SKM-1 treated with dmso at 0.1 percent for 144 hours (cell line): Measurements from ENCODE around the gene INPP4B.

ENCODE experiments used
- DNase-seq: peaks from one replicate; lab custom pipeline; 2025; ENCODE audit not compliant: unreplicated experiment; lab: John Stamatoyannopoulos, UW

INPP4B gene

DNA sequence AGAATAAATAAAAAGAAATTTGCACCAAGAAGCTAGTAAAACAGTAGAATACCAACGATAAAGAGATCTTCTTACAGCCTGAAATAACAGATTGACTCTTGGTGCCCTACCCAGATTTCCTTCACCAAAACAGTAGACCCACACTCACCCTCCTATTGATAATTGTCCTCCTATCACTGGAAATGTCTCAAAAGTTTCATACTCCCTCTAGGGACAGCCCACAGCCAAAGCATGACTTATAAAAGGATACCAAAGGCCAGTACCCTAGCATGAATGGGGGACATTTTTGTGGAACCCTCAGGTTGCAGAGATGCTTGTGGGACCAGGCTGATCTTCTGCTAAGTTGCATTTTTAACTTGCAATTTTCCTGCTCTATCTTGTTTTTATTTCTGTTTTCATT lies 104.1 kb downstream of the INPP4B start:
- DNase-seq: no peak

DNA sequence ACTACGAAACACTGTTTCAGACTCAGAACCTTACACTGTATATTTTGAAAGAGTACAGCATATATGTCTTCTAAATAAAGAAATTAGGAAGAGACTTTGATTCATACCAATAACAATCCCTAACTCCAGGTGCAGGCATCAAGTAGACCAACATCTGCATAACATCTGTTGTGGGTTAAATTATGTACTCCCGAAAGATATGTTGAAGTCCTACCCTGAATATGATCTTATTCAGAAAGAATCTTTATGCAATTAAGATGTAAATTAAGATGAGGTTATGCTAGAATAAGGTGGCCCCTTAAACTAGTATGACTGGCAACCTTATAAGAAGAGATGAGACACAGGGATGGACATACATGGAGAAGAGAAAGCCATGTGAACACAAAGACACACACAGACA lies 117.9 kb downstream of the INPP4B start:
- DNase-seq: no peak

DNA sequence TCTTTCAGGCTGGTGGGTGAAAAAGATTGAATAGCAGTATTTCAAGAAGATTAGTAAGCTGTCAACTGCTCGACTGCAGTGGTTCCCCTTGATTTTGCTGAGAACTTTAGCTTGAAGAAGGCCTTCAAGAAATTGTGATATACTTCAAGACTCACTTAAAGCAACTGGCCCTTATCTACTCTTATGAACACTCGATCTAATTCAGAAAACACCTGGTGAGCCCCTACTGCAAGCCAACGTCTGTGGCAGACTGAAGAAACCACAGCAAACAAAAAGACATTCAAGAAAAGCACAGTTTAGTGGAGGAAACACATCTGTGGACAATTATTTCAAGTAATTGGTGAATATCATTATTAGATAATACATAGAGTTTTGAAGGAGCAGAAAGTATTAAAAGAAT lies 119.0 kb downstream of the INPP4B start:
- DNase-seq: no peak

DNA sequence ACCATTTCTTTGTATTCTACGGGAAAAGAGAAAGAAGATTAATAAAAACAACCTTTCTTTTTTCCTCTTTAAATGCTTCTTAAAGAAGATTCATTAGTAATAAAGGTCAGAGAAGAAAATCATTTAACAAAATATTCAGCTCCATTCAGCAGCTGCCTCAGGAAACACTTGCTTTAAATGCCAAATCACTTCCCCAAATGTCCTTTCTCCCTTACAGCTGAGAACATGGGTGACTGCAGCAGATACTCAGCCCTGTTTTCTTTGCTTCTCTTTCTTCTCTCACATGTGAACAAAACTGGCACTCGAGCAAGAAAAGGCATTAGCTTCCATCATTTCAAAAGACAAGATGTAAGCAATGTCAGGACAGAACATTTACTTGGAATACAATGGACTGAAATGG lies 120.2 kb downstream of the INPP4B start:
- DNase-seq: no peak

DNA sequence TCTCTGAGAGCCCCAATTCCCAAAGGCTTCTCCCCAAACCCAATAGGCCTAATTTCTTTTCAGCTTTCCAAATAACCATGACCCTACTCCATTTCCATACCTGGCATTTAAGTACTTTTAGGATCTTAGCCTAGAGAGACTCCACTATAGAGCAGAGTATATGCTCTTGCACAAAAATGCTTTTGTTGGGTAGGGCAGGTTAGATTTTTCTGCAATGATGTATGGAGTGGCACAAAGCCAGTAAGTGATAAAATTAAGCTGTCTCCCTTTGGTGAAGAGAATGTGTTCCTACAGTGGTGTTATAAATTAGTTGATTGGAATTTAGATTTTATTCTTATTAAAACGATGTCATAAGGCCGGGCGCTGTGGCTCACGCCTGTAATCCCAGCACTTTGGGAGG lies 124.9 kb downstream of the INPP4B start:
- no peak for DNase-seq

DNA sequence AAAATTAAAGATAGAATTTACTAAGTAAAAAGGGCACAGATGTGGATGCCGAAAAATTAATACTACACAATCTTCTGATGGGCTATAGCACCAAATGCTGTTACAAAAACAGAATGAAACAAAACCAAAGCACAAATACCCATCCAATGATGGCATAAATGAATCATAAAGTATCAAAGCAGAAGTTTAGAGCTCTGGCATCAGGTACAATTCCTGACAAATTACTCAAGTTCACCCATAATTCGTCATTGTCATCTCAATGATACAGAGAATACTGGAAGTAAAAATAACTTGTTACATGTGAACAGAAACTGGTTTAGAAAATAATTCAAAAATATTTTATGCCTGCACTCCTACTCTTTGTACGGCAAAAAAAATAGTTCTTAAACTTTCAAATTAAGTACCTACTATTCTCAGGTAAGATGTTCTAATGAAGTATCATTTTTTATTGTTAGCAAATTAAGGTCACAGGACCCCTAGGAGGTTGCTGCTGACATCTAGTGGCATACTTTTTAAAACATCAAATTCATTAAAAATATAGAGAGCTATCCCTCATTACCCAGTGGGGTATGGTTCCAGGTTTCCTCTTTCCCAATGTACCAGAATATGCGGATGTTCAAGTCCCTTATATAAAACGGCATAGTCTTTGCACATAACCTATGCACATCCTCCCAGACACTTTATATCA lies 126.1 kb downstream of the INPP4B start:
- no peak for DNase-seq

DNA sequence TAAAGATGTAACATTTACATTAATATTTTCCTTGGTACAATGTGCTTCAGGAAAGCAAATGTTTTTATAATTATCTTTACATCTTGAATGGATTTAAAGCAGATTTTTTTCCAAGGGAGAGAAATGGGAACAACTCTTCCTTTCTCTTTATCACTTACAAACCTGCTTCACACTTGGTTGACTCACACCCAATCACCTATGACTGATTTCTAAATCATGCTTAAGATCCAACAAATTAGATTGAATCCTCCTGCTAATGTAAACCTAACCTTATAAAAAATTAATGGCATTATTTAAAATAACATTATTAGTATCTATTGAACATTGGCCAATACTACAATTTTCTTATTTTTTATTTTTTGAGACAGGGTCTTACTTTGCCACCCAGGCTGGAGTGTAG lies 127.1 kb downstream of the INPP4B start:
- no peak for DNase-seq

DNA sequence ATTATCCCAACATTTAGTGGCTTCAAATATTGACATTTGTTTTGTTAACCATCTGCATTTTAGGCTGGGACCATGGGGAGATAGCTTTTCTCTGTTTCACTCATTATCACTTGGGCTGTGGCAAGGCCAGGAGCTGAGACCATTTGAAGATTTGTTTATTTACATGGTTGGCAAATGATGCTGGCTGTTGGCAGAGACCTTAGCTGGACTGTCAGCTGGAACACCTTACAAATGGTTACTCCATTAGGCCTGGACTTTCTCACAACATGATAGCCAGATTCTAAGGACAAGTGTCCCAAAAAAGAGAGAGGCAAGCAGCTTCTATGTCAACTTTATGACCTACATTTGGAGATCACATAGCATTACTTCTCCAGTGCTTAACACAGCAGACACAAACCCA lies 130.4 kb downstream of the INPP4B start:
- no peak for DNase-seq

DNA sequence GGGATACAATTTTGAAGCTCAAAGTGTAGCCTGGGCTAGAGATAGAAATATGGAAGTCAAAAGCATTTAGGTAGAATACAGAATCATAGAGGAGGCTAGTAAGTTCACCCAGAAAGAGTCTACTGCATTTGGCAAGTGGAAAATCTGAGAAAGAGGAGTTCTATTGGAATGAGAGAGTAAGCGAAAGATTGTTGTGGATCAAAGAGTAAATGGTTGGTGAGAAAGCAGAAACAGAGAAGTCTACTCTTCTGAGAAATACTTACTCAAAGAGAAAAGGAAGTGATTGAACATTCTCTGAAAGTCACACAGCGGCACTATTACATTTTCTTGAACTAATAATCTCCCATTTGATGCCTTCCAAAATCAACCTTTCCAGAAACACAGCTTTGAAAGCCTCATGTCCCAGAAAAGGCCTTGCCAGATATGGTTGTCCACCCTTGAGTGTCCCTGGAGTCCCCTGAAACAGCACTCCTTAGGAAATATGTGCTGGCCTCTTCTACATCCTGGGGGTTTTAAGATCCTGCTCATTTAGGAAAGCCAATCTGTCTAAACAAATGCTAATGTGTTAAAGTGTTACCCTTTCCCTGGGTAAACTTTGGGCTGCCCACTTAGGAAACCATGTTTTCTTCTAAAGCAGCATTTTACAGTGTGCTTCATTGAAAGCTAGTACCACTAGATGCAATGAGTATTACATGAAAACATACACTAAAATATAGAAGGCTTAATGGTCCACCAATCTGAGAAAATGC lies 132.6 kb downstream of the INPP4B start:
- DNase-seq: no peak

DNA sequence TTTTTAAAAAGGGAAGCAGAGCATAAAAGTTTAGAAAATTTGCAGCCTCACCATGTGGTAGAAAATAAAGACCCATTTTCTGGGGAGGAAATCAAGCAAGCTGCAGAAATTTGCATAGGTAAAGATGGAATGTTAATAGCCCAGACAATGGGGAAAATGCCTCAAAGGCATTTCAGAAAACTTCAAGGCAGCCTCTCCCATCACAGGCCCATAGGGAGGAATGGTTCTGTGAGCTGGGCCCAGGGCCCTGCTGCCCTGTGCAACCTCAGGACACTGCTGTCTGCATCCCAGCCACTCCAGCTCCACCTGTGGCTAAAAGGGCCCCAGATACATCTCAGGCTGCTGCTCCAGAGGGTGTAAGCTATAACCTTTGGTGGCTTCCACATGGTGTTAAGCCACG lies 137.9 kb downstream of the INPP4B start:
- no peak for DNase-seq

DNA sequence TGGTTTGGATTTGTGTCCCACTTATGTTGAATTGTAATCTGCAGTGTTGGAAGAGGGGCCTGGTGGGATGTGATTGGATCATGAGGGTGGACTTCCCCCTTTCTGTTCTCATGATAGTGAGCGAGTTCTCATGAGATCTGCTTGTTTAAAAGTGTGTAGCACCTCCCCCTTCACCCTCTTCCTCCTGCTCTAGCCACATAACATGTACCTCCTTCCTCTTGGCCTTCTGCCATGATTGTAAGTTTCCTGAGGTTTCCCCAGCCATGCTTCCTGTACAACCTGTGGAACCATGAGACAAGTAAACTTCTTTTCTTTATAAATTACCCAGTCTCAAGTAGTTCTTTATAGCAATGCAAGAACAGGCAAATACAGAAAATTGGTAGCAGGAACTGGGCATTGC lies 138.7 kb downstream of the INPP4B start:
- no peak for DNase-seq

DNA sequence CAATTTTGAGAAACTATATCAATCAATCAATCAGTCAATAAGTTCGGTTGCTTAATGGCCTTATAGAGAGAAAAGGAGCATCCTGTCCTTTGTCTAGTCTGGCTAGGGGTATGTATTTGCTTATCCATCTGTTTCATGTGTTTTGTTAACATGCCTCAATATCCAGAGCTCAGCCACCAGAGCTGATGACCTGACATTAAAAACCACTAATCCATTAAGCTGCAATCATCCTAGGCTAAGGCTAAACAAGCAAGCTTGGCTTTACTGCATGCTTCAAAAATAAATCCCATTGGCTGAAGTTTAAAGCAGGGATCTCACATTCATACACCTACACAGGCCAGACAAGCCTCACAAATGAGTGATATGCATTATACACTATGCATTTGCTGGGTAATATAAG lies 139.7 kb downstream of the INPP4B start:
- no peak for DNase-seq

DNA sequence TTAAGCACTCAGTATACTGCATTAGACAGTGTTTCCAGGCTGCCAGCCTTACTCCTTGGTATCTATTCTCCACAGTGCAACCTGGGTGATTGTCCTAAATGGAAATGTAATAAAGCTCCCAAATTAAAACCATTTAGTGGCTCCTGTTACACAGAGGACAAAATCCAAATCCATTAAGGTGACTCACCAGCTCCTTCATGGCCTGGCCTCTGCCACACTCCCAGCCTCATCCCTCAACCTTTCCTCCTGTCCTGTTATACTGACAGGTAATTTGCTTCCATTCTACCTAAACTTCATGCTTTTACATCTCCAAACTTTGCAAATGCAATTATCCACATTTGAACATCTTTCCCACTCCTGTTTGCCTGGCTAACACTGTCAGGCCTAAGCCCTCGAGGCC lies 140.3 kb downstream of the INPP4B start:
- no peak for DNase-seq

DNA sequence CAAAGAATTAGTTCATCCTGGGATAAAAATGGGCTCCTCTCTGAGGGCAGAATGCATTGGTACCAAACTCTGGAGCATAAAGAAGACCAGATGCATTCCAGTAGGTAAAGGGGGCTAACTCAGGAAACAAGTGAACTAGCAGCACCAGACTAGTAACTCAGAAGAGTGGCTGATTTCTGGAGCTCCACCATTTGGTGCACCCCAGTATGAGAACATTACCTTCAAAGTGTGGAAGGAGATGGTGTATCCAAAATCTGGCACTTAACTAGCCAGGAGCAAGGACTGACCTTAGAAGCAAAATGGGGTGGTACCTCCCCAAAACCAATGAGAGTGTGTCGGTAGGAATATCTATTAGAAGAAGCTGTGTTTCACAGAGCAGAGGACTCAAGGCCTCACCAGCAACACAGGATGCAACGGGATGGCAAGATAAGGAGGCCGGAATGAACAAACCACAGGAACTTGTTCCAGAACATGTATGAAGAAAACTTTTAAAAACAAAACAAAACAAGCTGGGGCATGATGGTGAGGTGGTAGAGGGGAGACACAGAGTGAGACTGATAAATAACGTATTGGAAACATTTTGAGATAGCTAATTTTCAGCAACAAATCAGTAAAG lies 142.3 kb downstream of the INPP4B start:
- DNase-seq: no peak

DNA sequence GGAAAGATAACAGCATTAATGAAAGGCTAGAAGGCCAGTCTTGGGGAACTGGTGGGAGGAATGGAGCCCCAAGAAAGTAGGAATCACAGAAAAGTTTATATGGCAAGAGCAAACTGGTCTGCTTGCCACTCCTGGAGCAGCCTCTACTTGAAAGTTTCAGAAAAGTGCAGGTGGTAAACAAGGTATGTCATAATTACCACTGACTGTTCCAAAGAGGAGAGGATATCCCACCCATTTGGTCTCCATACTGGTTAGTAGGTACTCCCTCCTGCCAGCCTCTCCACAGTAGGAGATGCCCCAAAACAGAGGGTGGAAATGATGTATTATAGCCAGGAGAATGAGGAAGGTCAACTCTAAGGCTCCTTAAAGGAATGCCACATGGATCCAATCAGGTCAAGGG lies 145.1 kb downstream of the INPP4B start:
- no peak for DNase-seq

DNA sequence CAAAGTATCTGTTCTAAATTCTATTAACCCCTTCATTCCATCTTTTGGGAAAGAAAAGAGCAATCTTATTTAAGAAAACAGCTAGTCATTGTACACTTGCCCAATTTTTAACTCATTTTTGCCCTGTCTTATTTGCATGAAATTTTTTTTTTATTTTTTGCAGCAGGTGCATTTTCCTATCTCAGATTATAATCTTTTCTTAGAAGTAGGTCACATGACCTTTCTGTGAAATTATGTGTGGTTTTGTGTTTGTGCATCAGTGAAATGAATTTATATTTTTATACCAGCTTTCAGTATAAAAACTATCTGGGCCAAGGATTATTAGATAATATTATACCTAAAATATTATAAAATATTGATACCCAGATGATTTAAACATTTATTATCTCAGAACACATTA lies 145.6 kb downstream of the INPP4B start:
- no peak for DNase-seq

DNA sequence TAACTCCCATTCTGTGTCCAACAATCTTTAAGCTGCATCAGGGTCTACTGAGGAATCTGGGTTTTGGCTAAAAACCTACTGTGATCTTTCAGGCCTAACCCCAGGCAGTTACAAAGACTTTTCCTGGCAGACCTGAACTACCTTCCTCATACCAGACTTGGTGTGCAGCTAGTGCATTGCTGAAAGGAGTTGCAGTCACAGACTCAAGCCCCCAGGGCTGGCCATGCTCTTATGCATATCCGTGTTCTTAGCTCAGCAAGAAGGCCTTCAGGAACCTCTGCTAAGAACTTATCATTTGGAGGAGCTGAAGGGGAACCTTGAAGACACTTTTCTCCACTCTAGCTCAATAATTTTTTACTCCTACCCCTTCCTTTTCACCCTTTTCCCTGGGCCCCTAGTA lies 147.5 kb downstream of the INPP4B start:
- no peak for DNase-seq

DNA sequence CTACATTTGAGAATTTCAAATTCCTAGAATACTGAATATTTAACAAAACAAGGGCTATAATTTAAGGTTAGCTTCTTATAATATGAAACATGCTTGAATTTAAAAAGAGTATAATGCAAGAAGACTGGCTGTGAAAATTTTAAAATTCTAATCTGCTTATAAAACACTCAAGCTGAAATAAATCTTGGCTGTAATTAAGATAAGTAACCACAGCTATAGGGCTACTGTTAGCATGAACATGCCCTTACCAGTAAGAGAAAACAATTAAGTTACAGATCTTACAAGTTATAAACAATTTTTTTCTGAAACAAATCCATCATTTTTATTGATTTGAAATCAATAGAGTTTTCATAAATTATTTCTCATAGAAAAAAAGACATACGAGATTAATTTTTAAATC lies 148.2 kb downstream of the INPP4B start:
- DNase-seq: no peak

DNA sequence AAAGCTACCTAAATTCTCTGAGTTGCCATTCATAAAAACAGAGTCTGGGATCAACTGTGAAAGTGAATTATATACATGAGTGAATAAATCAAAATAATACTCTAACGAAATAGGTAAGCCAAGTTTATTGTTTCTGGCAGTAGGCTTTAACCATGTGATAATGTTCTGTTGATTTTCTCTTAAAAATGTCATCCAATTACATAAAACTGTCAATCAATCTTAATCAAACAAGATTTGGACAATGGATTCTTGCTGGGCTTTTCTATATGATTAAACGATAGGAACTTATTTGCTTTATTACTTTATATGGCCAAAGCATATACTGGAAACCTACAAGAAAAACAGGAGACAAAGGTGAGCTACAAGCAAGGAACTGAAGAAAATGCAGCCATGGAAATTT lies 148.8 kb downstream of the INPP4B start:
- no peak for DNase-seq

DNA sequence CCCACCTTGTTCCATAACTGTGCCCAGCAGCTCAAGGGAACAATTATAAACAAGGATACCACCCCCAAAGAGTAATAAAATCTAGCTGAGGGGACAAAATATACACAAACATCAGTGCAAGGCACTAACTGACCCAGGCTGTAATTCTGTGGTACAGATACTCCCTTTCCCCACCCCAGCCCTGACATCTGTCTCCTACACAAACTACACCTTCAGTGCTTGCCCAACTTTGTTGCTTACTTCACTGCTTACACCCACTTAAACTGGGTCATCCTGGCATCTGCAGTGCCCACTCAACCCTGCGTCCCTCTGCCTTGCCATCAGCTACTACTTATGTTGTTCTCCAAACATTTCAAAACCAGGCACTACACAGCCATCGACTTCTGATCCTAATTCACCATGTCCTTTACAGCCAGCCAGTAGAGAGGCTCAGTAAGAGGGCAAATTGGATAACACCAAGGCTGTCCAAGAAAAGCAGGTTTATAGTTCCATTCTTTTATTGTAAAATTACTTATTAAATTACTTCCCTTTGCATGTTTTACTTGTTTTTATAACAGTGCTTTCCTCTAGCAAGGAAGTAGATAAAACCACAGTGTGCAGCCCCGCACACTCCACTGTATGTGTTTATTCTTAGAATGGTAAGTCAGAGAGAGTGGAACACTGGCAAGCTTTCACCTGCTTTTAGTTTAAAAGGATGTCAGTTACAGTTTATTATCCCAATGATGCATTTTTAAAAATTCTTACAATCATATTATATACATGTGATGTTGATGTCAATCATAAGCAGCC lies 149.6 kb downstream of the INPP4B start:
- DNase-seq: no peak

DNA sequence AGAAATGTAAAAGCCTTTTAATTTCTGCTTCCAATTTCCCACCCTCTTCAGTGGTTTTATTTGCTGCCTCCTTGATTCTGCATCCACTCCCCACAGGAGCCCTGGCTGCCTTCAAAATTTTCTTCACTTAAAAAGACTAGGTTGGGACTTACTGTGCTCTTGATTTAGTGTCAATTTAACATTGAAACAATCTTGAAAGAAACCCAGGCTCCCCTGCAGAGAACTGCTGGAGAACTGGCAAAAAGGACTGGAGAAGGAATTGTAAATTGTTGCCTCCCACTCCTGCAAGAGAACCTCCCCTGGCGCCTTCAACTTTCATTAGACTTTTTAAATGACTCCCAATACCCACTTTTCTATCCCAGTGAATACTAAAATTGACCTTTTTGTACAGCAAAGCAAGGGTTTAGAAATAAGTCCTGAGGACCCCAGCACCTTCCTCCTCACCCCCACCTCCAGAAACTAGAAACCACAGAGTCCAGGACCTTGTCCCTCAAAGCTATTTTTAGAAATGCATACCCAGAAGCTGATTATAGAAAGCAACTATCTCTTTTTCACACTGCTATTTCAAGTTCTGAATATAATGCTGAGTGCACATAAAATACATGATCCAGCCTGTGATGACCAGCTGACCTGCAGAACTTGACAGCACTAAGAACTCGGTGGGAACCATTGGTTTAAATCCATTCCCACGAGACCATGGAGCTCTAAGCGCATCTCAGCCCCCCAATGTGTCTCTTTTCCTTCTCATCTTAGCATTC lies 155.5 kb downstream of the INPP4B start:
- no peak for DNase-seq
